GF-D8 (cell line): Measurements from ENCODE around the gene CNTN6.

Experiments used
- DNase-seq: peaks from one replicate; lab custom pipeline; 2025; lab: John Stamatoyannopoulos, UW

The CNTN6 gene

DNA sequence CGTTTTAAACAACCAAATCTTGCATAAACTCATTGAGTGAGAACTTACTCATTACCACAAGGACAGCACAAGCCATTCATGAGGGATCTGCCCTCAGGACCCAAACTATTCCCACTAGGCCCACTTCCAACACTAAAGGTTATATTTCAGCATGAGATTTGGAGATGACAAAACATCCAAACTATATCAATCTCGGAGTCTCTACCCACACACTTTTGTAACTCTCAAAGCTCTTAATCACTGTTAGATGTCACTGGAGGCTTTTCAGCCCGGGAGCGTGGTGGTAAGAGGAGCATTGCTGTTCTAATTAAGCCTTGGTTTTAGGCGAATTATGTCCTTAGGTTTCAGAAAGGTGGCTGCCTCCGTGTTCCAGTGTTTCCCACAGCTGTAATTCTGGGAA, 86.3 kb downstream of the CNTN6 start:
- no peak for DNase-seq

DNA sequence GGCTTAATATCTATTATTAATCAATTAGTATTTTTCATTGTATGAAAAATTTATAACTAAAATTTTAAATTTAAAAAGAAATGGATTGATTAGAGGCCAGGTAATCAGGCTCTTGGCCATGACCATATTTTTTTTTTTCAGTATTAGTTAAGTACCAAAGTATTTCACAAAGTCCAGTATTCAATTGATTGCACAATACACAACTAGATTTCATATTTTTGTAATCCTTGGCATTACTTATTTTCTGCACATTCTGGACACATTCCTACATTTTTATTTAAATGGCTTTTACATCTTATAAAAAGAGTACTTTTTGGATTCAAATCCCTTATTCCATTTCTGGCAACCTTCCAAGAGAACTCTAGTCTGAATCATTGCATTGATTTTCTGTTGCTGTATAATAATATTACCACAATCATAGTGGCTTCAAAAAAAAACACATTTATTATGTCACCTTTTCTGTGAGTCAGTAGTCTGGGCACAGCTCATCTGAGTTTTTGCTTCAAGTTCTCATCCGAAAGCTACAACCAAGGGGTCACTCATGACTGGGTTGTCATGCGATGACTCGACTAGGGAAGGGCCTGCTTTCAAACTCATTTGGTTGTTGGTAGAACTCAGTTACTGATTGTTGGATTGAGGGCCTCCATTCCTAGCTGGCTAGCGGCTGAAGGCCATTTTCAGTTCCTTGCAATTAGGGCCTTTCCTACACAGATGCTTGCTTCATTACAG, 90.7 kb downstream of the CNTN6 start:
- no peak for DNase-seq

DNA sequence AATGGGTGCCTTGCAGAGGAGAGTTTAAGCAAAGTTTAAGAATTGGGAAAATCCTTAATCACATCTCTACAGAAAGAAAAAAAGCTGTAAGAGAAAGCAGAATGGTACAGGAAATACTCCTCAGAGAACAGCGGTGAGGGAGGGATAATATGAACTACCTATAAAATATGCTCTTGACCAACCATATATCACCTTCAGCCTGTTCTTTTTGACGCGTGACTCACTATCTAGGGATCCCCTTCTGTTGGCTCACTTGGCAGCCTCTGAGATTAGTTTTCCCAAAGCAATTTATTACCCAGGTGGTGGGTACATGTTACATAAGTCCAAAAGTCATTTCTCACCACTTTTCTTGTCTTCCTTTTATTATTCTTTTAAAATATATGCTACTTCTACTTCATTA, 97.7 kb downstream of the CNTN6 start:
- DNase-seq, result no peak

DNA sequence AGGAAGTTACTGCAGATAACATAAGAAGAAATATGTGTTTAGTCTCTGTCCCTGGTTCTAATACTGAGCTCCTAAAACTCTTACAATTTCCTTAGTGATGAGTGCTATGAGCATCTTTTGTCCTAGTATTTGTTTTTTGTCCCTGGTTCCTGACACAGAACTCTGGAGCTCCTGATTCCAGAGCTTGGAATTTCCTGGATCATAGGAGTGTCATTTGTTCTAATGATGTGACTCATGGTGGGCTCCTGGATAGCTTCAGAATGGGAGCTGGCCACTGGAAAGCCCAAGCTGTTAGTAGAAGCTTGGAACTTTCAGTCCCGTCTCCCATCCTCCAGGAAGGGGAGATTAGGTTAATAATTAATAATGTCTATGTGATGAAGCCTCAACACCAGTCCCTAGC, 98.2 kb downstream of the CNTN6 start:
- no peak for DNase-seq

DNA sequence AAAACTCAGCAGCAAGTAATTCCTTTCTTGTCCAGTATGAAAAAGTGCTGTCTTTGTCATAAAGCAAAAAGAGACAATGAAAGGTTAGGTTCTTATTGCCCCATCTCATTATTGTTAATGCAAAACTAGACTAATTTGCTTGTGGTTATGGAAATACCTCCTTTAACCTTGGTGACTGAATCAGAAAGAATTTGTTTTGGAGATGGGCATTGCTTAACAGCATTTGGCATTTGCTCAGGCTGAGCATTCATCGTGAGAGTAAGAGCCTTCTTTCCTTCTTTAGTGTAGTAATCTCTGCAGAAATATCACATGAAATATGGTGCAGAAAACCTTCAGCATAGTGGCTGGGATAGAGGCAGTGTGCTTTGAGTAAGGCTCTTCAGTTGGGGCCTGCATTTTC, 103.1 kb downstream of the CNTN6 start:
- DNase-seq, result no peak

DNA sequence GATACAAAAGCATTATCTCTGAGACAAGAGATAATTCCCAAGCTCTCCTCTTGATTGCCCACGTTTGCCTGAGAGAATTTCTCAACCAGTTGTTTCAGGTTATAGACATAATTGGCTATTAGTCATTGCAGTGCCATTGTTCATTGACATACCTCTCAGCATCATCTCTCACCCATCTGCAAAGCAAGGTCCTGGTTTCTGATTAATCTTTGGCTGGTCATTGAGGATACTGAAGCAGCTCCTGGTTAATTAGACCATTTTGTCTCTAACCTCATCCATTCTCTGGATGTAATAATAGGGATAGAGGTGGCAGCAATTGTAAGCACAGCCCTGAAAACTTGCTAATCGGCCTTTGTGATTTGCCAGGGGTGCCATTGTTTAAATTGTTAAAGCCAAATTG, 104.2 kb downstream of the CNTN6 start:
- DNase-seq, result no peak

DNA sequence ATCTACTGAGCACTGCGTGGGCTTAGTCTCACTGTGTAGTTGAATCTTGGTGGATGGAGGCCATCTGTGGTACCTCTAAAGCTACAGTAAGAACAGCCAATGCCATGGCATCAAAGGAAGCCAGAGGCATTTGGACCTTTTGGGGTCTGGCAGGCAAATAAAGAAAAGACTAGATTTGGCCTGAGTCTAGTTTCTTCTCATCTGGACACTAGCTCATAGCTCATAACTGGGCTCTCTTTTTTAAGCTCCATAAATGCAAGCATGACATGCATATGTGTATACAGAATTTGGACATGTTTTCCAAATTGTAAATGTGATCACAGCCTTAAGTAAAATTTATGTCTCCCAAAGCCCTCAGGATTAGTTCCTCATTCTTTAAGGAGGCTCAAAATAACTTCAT, 107.5 kb downstream of the CNTN6 start:
- no peak for DNase-seq

DNA sequence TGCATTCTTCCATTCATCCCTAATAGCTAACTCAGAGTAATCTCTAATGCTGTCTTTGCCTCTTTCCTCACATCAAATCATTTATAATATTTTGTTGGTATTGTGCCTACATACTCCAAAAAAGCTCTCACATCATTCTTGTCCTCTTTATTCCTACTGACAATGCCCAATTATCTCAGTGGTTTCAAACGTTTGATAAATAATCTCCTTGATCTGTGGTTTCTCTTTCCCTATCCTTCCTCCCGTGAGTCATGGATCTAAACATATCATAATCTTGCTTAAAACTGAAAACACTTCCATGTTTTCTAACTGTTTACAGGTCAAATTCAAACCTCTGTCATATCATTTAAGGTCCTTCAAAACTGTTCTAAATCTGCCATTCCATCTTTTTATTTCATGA, 115.1 kb downstream of the CNTN6 start:
- no peak for DNase-seq

DNA sequence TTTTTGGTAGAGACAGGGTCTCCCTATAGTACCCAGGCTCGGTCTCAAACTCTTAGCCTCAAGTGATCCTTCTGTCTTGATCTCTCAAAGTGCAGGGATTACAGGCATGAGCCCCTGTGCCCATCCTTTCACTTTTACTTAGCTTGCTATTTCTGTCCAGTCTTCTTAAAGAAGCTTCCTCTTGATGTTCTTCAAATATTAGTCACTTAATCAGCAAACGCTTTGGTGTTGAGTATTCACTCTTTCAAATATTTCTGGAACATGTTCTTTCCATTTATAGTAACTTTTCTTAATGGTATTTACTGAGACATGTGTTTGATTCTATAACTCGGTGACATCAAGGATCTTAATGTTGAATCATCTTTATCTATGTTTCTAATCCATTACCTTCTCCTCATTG, 122.1 kb downstream of the CNTN6 start:
- no peak for DNase-seq

DNA sequence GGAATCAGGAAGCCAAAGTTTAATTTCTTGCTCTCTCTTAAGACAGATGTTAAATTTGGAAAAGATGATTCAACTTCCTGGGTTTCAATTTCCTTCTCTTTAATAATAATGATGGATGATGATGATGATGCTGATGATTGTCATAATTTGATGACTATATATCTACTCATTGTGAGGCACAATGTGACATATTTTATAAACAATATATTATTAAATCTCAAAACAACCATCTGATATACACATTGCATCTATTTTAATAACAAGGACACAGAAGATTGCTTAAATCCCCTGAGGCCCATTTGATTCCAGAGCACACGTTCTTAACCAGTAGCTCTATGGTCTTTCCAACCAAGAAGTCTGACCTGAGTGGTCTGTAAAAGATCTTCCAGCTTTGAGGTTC, 124.0 kb downstream of the CNTN6 start:
- no peak for DNase-seq

DNA sequence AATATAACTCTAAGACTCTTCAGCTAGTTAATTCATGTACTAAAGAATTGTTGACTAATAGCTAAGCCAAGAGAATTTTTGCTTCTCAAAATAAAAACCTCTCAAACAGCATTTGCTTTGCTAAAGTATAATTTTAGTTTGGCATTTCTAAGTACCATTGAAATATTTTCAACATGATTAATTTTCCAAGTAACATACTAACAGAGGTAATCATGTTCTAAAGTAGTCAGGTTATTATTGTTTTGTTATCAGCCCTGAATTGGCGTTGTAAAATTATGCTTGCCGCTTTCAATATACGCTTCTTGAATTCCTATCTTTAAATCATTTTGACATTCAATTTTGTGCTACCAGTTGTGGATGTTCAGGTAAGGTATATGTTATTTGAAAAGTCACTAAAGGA, 134.3 kb downstream of the CNTN6 start:
- DNase-seq, result no peak

DNA sequence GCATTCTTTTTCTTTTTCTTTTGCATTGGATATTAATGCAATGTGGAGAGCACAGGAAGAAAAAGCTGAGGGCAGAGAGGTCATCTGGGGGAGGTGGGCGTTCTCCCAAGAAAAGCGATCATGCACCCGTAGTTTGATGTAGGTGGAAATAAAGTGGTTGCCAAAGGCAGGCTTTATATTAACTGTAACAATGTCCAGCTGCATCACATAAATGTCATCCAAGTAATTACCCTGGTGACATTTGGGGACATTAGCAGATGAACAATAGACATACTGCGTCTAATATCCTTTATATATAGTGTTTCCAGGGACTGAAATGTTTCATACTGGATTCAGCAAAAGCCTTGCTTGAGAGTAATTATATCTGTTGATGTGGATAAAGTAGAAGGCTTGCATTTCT, 135.5 kb downstream of the CNTN6 start:
- DNase-seq, result no peak

DNA sequence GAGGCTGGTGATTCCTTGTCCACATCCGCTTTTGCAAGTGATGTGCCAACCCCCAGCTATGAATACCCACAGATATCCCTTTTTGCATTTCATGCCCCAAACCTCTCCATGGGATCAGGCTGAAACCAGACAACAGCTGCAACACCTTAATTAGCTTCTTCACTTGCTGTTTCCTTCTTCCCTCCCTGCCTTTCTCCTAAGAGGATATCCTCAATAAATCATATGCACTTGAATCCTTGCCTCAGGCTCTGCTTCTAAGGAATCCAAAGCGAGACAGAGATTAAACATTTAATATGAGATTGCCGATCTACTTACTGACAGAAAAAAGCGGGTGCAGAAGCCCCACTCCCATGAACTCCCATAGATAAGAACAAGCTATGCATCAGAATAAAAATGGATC, 138.1 kb downstream of the CNTN6 start:
- no peak for DNase-seq

DNA sequence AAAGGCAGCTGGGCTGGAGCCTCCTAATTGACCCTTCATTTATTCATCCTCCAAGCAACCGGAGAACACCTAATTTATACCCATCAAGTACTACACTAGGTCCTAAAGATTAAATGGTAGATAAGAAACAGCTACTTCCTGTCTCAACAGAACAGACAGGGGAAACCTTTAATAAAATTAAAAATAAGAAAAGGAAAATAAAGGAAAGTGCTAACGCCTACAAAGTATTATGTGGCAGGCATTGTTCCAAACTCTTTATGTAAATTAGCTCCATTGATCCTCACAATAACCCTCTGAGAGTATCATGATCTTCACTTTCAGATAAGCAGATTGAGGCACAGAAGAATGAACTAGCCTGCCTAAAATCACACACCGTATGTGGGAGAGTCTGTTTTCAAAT, 139.5 kb downstream of the CNTN6 start:
- no peak for DNase-seq

DNA sequence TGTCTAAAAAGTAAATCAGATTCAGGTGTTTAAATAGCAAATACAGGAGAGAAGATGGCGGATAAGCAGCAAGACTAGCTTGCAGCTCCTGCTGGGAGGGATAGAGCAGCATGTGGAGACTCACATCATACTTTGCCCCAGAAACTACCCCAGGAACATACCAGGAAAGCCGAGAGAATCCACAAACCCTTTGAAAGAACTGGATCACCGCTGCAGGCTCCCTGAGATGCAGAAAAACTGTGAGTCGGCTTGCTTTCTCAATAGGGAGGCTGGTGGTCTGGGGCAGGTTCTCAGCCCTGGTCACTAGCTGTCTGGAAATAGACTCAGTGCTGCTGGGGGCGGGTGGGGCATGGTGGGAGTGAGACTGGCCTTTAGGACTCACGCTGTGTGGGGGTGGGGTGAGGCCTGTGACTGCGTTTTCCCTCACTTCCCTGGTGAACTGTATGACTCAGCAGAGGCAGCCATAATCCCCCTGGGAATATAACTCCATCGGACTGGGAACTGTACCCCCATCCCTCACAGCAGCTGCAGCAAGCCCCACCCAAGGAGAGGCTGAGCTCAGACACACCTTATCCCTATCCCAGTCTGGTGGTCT, 142.8 kb downstream of the CNTN6 start:
- no peak for DNase-seq

DNA sequence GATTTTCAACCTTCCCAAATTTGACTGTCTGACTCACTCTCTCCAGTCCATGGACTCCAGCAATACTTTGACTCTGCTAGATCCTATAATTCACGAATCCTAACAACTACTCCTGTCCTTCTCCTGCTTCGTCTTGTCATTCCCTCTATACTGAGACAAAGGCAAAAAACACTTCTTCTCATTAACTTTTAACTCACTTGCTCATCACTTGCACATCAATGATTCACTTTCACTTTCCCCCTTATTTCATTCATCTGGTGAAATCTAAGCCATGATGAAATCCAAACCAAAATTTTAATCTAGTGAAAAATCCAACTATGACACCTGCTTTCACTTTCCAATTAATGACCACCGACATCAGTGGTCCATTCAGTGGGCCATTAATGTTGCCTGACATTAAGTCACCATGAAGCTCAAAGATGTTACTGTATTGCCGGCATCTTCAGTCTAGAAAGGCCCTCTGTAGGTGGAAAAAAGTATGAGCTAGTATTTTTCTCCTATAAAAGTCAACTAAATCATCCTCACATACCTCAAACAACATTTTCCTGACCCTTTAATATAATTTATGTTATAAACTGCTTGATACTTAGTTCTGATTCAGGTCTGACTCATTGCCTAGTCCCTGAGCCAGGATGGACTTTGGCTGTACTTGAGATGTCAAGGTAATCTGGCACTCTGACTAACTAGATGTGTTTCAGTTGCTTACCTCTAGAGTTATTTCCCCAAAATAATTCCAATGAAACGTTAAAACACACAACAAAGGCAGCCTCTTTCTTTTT, 158.6 kb downstream of the CNTN6 start:
- DNase-seq, result no peak

DNA sequence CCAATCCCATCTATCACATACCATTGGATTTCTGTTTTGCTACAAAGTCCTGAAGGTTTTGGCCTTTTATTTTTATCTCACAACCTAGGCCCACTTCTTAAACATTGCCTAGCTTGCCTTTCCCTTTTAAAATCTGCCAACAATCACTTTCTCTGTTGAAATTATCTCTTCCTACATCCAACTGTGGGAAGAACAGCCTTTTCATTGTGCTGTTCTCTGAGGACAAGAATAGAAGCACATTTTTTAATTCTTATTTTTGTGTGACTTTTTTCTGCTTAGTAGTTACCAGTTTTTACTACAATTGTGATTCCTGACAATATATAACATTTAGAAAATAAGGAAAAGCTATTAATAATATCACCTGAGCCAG, 159.2 kb downstream of the CNTN6 start:
- DNase-seq, result no peak

DNA sequence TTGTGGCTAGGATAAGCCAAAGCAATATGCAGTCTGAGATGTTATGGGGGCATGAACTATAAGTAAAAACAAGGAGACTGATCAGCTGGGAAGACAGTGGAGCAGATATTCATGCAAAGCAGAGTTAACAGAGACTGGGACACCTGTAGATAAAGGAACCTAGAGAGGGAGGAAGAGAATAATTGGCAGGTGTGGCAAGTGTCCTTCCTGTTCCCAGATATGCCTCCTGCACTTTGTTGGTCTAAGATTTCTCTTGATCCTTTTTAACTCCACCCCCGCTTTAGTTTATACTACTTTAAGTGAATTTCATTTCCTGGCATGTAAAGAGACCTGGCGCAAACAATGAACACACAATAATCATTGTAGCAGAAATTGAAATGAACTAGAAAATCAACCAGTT, 169.4 kb downstream of the CNTN6 start:
- DNase-seq, result no peak

DNA sequence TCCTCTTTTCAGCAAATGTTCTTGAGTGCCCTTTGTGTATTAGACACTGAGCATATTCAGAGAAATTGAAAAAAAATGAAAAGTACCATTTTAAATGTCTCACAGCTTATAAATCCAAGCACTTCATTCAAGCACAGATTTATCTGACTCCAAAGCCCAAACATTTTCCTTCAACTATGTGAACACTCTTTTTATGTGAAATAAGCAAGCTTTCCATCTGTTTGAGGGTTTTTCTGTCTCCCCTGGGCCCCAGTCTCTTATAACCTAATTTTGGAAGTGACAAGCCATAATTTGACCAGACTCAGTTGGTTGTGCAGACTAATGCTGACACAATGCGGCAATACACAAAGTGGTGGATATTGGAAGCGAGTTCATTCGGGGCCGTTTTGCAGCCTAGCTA, 170.3 kb downstream of the CNTN6 start:
- DNase-seq, result no peak

DNA sequence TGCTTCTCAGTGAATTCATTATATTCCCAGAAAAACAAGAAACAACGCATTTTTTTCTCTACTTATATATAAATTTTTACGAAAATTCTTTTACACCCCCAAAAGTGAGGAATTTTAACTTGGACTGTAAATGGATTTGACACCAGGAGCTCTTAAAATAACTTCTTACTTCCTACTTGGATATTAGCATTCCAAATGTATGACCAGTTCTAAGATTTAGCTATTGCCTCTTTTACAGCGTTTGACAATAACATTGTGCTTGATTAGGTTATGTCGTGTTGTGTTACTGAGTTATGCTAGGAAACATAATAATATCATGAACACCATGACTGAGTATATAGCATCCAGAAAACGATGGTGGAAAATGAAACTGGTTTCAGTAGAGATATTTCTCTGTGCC, 177.0 kb downstream of the CNTN6 start:
- DNase-seq, result no peak

DNA sequence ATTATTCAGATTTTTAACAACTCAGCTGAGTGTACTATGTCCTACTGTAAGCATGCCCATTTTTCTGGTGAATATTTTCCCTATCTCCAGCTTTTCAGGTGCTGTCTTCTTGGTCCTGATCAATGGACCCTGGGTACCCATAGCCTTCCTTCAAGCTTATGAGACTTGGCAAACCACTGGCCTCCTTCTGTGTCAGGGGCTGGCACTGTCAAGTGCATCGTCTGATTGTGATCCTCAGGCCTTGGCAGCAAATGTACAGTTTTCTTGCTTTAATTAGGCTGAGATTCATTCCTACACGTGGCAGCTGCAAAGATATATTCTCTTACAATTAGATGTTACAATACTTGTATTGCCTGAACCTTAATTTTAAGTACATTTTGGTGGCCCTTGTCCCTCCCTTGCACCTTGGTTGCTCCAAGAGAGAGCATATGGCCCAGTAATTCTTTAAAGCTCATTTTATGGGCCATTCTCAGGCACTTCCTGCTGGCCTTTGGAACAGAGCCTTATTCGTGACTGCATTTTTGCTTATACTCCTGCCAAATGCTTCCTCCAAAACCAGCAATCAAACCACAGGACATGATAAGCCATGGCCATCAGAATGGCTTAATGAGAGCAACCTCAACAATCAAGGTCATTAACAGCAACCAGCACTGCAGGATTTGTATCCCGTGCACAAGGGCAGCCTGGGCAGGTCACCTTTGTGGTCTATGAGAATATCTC, 179.9 kb downstream of the CNTN6 start:
- DNase-seq, result no peak

DNA sequence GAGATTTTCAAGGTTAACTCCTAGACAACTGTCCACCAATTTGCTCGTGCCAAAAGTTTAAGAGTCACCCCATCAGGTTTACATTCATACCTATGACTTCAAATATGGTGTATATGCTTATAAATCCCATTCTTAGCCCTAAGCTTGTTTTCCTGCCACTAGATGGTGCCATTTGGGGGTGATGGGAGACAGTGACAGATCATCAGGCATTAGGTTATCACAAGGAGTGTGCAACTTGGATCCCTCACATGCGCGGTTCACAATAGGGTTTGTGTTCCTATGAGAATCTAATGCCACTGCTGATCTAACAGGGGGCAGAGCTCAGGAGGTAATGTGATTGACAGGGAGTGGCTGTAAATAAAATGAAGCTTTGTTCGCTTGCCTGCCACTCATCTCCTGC, 182.7 kb downstream of the CNTN6 start:
- no peak for DNase-seq

DNA sequence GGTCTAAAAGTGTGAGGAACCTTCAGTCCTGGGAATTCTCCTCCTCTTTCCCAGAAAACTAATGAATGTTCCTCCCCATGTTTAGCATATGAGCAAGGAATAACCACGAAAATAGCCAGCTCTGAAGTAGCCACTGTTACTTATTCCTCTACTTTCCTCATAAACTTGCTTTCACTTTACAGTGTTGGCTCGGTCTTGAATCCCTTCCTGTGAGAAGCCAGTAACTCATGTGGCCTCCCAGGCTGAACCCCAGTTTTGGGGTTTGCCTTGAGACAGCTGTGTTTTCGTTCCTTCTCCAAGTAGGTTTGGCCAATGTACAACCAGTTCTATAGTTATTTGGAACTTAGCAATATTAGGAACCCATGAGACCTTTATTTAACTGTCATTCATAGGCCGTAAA, 195.0 kb downstream of the CNTN6 start:
- DNase-seq, result no peak
